ENCODE measurements around the gene RNF152.

RNF152 gene, protein sequence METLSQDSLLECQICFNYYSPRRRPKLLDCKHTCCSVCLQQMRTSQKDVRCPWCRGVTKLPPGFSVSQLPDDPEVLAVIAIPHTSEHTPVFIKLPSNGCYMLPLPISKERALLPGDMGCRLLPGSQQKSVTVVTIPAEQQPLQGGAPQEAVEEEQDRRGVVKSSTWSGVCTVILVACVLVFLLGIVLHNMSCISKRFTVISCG

DNA sequence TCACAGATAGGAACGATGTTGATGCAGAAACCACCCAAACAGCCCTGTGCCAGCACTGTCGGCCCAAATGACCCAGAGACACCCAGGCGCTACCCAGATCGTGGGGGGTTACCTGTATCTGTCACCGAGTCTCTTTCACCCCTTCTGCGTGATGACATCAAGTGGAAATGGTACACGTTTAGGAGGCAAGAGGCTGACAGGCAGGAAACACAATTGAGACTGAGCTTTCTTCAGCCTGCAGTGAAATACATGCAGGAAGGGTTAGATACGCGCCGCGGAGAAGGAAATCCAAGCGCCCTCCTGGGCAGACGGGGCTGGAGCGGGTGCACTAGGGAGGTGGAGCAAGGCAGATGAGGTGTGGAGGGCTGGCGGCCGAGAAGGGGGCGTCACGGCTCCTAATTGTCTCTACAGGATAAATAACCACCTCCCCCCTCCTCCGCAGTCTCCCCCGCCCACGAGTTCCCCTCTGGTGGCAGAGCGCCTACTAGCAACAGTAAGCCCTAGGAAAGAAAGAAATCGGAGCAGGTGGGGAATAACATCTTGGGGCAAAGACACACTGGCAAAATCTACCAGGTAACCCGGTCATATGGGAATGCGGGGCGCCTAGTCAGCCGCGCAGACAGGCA, at the start of gene RNF152:
RNF152 (minus strand) TSS at position 325 of the 626 bp plus-strand sequence. CDS start 76,544 bp downstream, outside the sequence.
- DNase-seq, result peak in 1 of 2 donors; percentile 27

DNA sequence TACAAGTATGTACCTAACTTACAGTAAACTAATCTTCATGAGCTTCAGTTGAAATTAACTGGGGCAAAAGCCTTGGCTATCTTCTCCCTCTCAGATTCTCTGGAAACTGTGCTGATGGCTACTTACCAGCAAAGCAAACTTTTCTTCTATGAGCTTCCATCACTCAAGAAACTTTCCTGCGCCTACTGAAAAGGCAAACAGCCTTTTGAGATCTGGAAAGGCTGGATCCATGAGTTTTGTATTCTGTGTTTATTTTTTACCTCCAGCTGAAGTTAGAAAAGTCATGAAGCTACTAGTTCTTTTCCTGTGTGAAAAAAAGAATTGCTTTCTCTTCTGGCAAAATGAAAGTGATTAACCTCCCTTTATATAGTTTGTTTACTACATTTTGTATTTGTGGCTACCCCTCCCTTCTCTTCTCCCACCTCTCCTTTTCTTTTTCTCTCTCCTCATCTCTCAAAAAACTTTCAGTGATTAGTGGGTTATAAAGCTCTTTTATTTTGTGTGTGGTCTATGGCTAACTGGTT, 49.2 kb upstream of the RNF152 start:
- peak in 1 of 2 donors; percentile 11 for DNase-seq

DNA sequence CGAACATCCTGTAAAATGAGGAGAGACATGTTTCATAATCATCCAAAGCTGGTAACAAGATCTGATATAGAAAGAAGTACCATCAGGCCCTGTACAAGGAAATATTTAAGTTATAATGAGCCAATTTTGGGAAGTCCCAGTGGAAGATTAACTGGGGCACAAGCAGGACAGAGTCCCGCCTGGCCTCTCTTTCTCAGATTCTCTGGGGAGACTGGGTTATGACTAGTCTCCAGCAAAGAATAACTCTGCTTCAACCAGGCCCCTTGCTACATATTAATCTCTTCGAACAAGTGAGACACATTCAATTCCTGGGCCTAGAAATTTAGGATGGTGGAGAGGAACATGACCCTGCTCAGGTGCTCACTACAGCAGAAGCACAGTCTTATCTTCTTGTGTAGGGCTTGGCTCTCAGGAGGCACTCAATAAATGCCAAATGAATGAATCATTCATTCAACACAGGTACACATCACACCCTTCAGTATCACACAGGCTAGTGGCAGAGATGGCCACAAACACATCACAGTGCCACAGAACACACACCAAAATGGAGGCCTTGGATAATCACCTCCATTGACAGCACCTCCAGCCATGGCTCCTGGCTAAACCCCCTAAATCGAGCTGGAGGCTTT, 46.4 kb upstream of the RNF152 start:
- no peak for DNase-seq

DNA sequence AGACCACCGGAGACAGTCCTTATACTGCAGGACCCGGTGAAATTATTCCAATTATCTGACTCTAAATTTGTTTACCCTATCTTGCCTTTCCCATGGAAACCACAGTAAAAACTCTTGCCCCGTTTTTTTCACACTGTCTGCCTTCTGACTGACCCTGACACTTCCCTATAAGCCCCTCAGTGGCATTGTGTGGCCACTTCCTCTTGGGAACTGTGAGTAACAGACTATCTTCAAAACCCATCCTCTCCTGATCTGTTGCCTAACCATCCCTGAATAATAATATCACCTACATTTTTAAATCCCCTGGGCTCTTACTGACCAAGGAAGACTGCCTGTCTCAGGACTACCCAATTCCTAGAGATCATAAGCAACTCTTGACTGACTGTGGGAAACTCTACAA, 42.6 kb upstream of the RNF152 start:
- DNase-seq, result no peak

DNA sequence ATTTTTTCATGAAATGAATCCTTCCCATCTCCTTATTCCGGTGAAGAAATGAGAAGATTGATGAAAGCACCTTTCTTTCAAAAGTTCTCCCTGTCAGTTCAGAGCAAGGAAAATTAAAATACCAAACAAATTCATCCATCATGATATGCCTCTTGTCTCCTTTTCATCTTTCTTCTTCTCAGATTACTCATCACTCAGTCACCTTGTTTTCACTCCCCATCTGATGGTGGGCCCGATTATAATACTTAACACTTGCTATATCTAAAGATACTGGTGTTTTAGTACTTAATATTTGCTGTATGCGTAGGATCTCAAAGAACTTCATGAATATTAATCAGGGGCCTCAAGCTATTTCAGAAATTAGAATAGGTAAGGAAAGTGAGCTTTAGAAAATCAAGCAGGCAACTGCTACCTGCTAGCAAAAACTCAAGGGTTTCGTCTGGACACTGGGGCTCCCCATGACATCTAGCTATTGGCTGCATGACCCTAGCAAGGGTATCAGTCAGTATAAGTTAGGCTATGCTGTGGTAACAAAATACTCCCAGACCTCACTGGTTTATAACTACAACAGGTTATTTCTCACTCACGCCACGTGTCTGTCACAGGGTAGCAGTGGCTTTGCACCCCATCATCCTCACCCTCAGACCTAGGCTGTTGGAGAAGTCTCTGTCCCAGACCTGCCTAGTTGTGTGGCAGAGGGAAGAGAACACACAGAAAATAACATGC, 39.0 kb upstream of the RNF152 start:
- no peak for DNase-seq

DNA sequence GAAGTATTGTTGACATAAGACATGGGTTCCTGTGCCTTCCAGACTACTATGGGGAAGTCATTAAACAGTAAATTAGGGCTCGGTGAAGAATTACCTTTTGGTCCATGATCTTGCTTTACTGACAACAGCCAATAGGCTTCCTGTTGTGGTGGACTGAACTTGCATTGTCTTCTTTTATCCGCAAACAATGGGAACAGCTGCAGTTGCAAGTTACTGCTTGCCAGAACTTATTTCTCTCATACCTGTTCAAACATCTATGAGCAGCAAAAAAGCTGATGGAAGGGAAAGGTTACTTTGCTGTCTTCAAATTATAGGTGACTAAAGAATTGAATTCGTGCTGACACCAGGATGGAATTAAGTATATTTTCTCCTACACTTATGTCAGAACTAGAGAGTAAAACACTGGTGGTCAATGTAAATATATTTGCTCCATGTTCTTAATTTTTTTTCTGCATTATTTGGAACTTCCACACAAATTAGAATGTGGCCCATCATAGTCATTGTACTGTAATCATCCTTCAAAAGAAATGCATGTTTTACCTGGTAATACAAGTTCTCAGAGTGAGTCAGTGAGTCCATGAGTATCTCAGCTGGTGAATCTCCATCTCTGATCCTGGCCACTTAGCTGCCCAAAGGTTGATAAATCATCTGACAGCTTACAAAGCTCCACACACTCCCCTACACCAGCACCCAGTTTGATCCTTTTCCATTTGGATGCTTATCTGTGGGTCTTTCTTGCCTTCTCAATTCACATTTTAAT, 37.3 kb upstream of the RNF152 start:
- no peak for DNase-seq

DNA sequence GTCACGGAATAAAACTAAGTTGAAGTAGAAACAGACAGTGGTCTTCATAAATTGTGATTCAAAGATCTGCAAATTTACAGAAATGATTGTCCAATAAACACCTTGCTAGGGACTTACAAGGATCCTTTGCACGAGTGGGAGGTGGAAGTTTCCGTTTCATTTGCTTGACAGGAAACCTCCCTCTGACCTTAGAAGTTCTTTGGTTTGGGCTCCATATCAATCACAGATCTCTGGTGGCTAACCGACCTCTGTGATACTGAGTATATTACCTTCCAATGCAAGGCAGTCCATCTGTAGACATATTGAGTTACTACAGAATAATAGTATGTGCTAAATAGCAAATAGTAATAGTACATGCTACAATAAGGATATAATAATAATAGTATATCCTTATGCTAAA, 33.7 kb upstream of the RNF152 start:
- peak in 1 of 2 donors; percentile 18 for DNase-seq

DNA sequence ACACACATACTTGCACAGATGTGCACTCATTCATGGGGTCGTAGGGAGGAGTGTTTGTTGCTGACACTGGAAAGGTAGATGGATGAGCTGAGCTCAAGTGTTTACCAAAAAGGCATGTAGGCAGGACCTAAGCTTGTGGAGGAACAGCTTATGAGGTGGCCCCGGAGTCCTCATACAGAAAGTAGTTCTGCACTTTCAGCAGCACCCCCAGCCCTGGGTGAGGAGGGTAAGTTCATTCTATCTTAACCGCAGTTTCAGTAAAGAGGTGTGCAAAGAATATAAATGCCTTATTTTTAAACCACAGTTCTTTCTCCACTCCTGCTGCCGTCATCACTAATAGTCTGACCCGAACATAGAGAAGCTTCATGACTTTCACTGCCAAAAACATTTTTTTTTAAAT, 31.7 kb upstream of the RNF152 start:
- no peak for DNase-seq

DNA sequence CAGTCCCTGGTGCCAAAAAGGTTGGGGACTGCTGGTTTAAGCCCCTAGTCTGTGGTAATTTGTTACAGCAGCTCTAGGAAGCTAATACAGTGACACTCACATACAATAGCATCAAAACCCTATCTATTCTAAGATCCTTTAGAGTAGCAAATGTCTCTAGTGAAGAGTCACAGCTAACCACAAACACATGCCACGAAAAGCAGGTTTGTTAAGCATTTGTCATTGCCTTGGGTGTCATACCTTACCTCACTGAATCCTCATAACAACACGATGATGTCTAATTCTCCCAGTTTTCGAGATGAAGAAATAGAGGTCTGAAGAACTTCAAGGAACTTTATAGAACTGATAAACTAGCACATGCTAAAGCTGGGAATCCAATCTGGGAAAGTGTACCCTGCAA, 29.6 kb upstream of the RNF152 start:
- no peak for DNase-seq

DNA sequence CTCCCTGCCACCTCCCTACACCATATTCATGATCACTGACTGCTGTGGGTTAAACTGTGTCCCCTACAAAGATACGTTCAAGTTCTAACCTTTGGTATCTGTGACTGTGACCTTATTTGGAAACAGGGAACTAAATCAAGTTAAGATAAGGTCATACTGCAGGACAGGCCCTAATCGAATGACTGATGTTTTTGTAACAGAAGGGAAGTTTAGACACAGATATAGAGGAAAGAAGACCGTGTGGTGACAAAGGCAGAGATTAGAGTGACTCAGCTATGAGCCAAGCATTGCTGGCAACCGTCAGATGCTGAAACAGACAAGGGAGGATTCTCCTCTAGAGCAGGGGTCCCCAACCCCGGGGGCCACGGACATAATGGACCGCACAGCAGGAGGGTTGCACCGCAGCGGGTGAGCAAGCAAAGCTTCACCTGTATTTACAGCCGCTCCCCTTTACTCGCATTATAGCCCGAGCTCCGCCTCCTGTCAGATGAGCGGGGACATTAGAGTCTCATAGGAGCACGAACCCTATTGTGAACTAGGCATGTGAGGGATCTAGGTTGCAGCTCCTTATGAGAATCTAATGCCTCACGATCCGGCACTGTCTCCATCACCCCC, 28.9 kb upstream of the RNF152 start:
- DNase-seq, result no peak

DNA sequence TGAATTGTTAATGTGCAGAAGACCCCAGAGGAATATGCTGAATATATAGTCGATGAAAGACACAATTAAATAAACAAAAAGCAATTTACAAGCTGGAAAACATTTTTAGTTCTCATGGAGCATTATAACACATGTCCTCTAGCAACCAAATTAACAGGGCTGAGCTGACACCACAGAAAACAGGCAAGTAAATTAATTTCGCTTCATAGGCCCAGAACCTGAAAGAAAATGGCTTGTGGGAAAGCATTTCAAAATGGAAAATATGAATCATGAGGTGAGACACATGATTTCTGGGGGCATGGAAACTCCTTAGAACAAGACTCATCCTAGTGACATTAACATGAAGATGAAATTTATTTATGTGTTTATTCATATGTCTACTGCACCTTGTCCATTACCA, 25.0 kb upstream of the RNF152 start:
- DNase-seq, result no peak

DNA sequence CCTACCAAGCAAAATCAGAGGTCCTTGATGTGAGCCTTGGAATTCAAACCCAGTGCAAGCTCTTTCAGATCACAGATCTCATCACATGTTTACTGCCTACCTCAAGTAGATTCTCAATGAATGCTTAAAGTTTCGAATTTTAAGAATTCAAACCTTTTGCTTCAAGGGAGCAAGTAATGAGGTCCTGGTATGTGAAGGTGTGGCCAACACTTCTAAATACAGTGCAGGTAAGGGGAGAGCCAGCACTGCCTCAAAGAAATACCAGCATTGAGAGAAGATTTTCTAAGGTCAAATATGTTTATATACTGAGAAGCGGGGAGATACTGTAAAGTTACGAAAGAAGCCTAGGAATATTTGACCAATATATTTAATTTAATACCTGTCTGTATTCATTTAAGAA, 19.7 kb upstream of the RNF152 start:
- DNase-seq, result no peak

DNA sequence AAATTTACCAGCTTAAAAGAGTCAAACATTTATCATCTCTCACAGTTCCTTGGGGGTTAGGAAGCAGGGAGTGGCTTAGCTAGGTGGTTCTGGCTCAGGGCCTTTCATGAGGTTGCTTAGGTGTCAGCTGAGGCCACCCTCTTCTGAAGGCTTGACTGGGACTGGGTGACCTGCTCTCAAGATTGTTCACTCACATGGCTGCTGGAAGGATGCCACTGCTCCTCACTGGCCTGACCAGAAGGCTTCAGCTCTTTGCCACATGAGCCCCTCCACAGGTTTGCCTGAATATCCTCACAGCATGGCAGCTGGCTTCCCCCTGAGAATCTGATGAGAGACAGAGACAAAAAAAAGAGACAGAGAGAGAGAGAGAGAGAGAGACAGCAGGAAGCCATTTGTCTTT, 17.3 kb upstream of the RNF152 start:
- no peak for DNase-seq

DNA sequence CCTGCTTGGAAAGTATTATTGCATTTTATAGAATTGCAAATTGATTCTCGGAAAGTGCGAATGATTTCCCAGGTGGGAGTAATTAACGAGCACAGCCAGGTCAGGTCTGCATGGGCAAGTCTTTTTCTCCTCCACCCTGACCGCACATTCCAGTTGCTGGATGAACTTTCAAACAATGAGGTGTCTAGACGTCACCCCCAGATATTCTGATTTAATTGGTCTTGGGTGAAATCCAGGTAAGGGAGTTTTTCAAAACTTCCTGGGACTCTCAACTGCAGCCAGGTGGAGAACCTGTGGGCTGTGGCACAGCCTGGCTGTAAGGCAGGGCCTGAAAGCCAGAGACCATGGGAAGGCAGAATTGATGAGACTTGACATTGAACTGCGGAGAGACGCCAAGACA, 15.9 kb upstream of the RNF152 start:
- DNase-seq, result no peak

DNA sequence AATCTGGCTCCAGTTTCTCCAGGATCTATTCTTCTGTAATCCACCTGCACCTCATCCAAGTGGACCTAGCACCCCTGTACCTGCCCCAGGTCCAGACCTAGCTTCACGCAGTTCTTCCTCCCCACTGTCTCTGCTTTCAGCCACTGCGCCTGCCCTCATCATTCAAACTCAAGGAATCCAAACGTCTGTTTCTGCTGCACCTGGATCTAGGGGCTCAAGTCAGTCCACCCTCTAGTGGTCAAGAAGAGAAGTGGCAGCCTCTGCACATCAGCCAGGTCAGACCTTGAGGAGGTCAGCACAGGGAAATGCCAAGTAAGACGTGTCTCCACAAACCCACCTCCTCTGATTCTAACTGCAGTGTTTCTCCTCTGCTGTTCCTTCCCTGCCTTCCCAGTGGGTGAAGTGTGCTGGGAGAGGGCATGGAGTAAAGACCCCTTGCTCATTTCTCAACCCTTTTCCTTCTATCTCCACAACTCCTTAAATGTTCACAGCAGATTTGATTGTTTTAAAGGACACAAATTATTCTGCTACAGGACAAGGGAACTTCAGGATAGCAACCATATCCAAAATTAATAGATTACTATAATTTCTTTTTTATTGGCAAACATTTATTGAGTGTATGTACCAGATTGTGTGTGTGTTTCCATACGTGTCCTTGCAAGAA, 8.6 kb upstream of the RNF152 start:
- peak; percentile 41 to 52 for DNase-seq

DNA sequence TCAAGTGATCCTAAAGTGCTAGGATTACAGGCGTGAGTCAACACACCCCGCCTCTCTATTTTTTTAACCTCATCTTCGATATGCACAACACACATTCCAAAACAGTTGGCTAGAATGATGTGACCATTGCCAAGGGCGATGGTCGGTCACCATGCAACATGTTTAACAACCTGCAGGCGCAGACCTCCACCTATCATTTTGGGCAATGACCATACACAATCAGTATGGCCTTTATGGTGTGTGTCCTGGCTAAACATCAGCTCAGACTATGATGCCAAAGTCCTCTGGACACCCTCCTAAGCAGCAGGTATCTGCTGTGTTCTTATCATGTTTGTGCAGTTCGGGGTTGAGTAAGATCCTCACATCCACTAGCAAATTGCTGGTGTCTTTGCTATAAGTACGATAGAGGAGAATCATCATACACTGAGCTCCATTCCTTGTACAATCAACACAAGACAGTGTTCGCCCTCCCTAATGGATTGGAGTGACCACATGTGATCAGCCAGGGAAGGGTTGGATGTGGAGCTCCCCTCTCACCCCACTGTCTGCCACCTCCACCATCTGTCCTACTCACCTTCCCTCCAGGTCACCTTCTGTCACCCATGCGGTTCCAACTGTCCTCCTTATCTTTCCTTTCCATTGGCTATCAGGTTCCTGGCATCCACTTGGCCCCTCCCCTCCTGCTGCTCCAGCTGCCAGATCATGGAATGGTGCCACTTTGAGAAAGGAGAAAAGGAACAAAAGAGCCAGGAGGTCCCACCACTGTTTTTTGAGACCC, 7.9 kb upstream of the RNF152 start:
- DNase-seq, result no peak

DNA sequence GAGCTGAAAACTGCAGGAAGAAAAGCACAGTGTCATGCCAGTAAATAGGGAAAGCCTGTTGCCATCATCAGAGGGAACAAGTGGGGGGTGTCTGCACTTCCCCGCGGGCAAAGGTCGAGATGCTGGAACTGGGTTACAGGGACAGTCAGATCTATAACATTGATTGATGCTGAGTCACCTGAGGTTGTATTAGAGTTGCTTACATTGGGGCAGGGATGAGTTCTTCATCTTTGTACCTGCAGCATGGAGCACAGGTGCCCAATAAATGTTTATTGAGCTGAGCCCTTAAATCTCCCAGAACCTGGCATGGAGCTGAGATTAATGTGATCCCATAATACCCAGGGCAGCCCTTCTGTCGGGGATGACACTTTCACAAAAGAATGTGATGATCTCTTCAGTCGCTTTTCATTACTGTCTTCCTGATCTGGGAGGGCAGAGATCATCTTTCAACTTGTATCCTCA, 5.9 kb upstream of the RNF152 start:
- no peak for DNase-seq

DNA sequence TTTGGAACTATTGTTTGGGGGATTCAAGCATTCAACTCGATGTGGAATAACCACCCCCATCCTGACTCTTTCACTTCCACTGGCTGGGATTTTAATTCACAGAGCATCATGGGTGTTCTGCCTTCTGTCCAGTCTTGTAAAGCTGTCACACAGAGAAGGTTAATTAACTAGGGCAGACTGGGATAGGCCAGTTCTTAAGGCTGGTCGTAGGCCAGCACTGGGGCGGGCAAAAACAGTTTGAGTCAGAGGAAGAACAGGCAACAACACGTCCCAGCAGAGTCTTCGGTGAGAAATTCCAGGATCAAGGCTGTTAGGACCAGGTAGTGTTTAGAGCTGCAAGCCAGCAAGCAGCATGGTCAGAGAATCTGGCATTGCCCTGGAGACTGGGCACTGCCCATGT, 4.0 kb upstream of the RNF152 start:
- no peak for DNase-seq

DNA sequence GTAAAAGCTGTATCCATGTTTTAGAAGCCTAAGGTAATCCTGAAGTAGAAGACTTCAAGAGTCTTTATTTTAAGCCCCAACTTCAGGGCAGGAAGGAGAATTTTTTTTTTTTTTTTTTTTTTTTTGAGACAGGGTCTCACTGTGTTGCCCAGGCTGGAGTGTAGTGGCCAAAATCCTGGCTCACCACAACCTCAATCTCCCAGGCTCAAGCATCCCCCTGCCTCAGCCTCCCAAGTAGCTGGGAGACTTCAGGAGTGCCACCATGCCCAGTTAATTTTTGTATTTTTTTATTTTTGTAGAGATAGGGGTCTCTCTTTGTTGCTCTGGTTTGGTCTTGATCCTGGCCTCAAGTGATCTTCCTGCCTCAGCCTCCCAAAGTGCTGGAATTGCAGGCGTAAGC, 3.3 kb upstream of the RNF152 start:
- DNase-seq, result no peak

DNA sequence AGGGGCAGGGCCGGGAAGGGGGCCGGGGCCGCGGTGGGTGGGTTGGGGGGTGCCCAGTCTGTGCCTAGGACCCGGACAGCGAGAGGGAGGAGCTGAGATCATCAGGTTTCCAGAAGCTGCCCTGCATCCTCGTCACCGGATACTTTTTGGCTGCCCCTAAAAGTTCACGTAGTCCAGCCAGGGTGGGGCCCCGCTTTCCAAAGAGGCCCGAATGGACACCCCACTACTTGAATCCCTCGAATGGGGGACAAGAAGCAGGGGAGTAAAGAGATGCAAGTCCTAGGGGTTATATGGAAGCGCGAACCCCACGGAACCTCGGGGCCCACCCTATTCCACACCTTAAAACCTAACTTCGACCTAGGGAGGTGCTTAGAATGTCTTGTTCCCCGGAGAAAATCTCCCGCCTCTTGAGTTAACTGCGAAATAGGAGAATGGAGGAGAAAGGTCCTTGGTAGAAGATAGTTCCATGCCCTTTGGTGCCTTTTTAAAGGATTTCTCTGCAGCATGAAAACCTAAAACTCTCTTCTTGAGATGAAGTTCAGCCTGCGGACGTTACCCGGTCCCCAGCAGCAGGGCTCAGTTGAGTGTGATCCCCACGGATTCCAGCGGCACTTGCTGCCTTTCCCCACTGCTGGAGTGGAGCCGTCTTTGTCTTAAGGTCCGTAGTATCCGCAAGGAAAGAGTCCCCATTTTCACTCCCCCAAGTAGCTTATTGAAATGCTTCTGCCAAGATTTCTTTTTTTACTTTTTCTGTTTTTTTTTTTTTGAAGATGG, 2.1 kb upstream of the RNF152 start:
- no peak for DNase-seq

Measured in CD4-positive, alpha-beta T cell treated with Interleukin-4 for 1 hour (primary cell).